ENCODE measurements around the gene ARL16. TPM values are rescaled to one million over a fixed set of nuclear protein-coding genes. Genes with fewer than 3 reads are reported as not detected.
A peak's percentile ranks its signal among the peaks of the same experiment; 100 is the strongest.

ARL16 gene
- total and polyA plus RNA-seq, 2 of the 4 experiments (the other 2 are of a cell fraction) = 51.1 to 77.9 TPM

DNA sequence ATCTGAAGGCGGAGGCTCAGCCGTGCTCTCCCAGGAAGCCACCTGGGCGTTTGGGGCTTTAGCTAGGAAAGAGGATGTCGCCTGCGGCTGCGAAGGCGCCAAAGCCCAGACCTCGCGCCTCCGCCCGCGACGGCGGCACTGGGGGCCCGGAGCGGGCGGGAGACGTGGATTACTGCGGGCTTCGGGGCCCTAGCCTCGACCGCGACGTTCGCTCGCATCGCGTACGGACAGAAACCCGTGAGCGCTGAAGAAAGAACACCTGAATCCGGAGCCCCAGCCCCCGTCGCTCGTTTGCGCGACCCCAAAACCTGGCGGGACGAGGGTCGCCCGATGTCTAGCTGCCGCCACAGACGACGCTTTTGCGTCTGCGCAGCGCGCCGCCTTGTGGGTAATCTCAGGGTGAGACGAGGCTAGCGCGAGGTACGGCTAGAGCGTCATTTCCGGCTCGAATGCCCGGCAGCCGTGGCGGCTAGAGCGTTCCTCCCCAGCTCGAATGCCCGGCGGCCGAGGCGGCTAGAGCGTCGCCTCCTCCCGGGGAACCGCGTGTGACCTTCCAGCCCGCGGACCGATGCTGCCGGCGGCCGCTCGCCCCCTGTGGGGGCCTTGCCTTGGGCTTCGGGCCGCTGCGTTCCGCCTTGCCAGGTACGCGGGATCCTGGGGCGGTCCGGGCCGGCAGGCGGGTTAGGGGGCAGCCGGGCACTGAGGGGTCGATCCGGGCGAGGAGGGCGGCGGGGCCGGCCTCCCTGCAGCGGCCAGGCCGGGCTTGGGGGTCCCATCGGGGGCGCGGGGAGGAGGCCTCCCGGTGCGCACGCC is 19.5 kb upstream of the ARL16 start, which contains the start of gene MRPL12:
Gene MRPL12, plus strand, starts transcription at position 434 of the 813 bp plus-strand sequence. Its CDS starts 135 bp downstream, at position 569.
- Histone ChIP-seq H3K23ac (ENCODE audit: low read depth, low read length) (peak within 1 kb of the TSS; percentile 54), H3K4me2 (ENCODE audit: low read depth, low read length) (peak within 1 kb of the TSS; percentile 87), H3K9ac (ENCODE audit: low read depth, low read length) (peak within 1 kb of the TSS; percentile 87), H3K27me3 (ENCODE audit: control insufficient read depth, insufficient read depth, low read length) (no peaks in the 10 kb centered on the region), H2AK5ac (ENCODE audit: low read depth, low read length) (peak within 1 kb of the TSS; percentile 87), H3K9me3 (ENCODE audit: control insufficient read depth, insufficient read depth, low read length) (no peaks in the 10 kb centered on the region), H3K9me1 (ENCODE audit: insufficient read depth, low read length) (no peaks in the 10 kb centered on the region), H3K14ac (replicated peaks; ENCODE audit: low read depth, low read length) (peak within 1 kb of the TSS; percentile 90), H4K91ac (ENCODE audit: insufficient read depth, low read depth, low read length) (peak within 1 kb of the TSS; percentile 50; the same call in 1 of the 2 replicates), H4K5ac (ENCODE audit: low read depth, low read length) (peak within 1 kb of the TSS; percentile 62), H3K4me3 (ENCODE audit: insufficient read depth, low read depth, low read length) (peak within 1 kb of the TSS; percentile 79), H2BK5ac (ENCODE audit: low read depth, low read length, poor library complexity, severe bottlenecking) (peak within 1 kb of the TSS; percentile 69), H3K18ac (ENCODE audit: low read depth, low read length) (no peak within 1 kb of the TSS), H2BK120ac (ENCODE audit: low read depth, low read length) (no peak within 1 kb of the TSS), H2AK9ac (replicated peaks; ENCODE audit: low read depth, low read length, poor library complexity) (peak within 1 kb of the TSS; percentile 75), H3K56ac (ENCODE audit: extremely low read depth, insufficient read depth, low read length) (peak within 1 kb of the TSS; percentile 74), H3K36me3 (ENCODE audit: control insufficient read depth, insufficient read depth, low read length) (peaks cover 30% of the 10 kb centered on the region), H2BK20ac (ENCODE audit: low read depth, low read length) (no peak within 1 kb of the TSS), H3K79me1 (ENCODE audit: low read depth in 1 of 2, low read length in 2 of 2) (peaks cover 15 to 57% of the 10 kb centered on the region in 2 experiments), H3K4ac (ENCODE audit: low read depth, low read length) (peak within 1 kb of the TSS; percentile 77), H3K4me1 (ENCODE audit: control insufficient read depth, insufficient read depth, low read length) (peaks cover 7% of the 10 kb centered on the region), H4K8ac (ENCODE audit: low read depth in 2 of 2, low read length in 2 of 2) (peak within 1 kb of the TSS; percentile 60 to 96), H3K27ac (ENCODE audit: insufficient read depth, low read length) (peak within 1 kb of the TSS; percentile 86), H2BK15ac (ENCODE audit: low read depth, low read length) (no peak within 1 kb of the TSS), H4K20me1 (ENCODE audit: insufficient read depth, low read length) (peaks cover 37% of the 10 kb centered on the region), H2AFZ (replicated peaks; ENCODE audit: low read length, poor library complexity) (peak within 1 kb of the TSS; percentile 93)
- WGBS, 2 experiments (ENCODE audit: extremely low coverage in 2 of 2, insufficient read length in 1 of 2) = 1% methylated on average over 62 of the region's 102 CpGs; no CpG with 5 or more reads in 1 of the 2 experiments
- dilution Hi-C loops (cut with HindIII; ENCODE audit: low sequenced_read_pairs, unreplicated experiment) (no loop called here), in situ Hi-C loops (cut with MboI; ENCODE audit: low sequenced_read_pairs) (no loop called here), intact Hi-C loops (cut with micrococcal nuclease) (no loop called here)
- peak; percentile 89 for DNase-seq
- BruUV-seq (replicated peaks) = no TSS peak
- ATAC-seq (ENCODE audit: low read depth) = peak; percentile 93
- POLR2A ChIA-PET (ENCODE audit: unreplicated experiment) = interaction anchor here (0.5 to 0.6 kb wide), 3 partner anchors 14 to 840 kb away, joined by 4 to 9 read pairs (median 5); no protein-coding TSS in a partner anchor
- CTCF ChIA-PET = no interaction called here
- TF ChIP-seq POLR2A (IDR thresholded peaks at IDR 0.05; ENCODE audit: low read depth, low read length) (peak; percentile 83), MAZ (IDR thresholded peaks at IDR 0.05; ENCODE audit: borderline replicate concordance, low read depth, low read length) (peak; percentile 21; the same call in 1 of the 2 replicates), MAFK (IDR thresholded peaks at IDR 0.05; ENCODE audit: low read depth, low read length) (no peak), MXI1 (IDR thresholded peaks at IDR 0.05; ENCODE audit: borderline replicate concordance, low read depth, low read length) (peak; percentile 69; the same call in 1 of the 2 replicates), CHD1 (IDR thresholded peaks at IDR 0.05; ENCODE audit: low read depth, low read length) (no peak), FOS (IDR thresholded peaks at IDR 0.05; ENCODE audit: low read depth, low read length) (peak; percentile 10; the same call in 1 of the 2 replicates), CEBPB (IDR thresholded peaks at IDR 0.05; ENCODE audit: low read depth, low read length) (no peak), RCOR1 (IDR thresholded peaks at IDR 0.05; ENCODE audit: insufficient replicate concordance, low read length) (no peak)
- TF ChIP-seq, protein P1, sequence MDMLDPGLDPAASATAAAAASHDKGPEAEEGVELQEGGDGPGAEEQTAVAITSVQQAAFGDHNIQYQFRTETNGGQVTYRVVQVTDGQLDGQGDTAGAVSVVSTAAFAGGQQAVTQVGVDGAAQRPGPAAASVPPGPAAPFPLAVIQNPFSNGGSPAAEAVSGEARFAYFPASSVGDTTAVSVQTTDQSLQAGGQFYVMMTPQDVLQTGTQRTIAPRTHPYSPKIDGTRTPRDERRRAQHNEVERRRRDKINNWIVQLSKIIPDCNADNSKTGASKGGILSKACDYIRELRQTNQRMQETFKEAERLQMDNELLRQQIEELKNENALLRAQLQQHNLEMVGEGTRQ (IDR thresholded peaks at IDR 0.05; ENCODE audit: low read depth, low read length) = peak; percentile 1; the same call in 1 of the 2 replicates
- TF ChIP-seq, protein P2, sequence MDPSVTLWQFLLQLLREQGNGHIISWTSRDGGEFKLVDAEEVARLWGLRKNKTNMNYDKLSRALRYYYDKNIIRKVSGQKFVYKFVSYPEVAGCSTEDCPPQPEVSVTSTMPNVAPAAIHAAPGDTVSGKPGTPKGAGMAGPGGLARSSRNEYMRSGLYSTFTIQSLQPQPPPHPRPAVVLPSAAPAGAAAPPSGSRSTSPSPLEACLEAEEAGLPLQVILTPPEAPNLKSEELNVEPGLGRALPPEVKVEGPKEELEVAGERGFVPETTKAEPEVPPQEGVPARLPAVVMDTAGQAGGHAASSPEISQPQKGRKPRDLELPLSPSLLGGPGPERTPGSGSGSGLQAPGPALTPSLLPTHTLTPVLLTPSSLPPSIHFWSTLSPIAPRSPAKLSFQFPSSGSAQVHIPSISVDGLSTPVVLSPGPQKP (IDR thresholded peaks at IDR 0.05; ENCODE audit: borderline replicate concordance, low read depth, low read length) = 0 out of 2 replicates have a peak, but pooled peaks have one; percentile 3

Data from IMR-90 (cell line).